Smooth muscle cell (in vitro differentiated cells): ENCODE data around the gene DNAJB1. TPM values are rescaled to one million over a fixed set of nuclear protein-coding genes. Genes with fewer than 3 reads are reported as not detected.

Experiments used
- DNase-seq: peaks from one replicate; lab custom pipeline; 2025; ENCODE audit not compliant: unreplicated experiment; lab: John Stamatoyannopoulos, UW
- H2AFZ ChIP-seq: fragments of 200-600 bp; sonication (generic); 2 replicates; pipeline ENCODE4 v1.6.0; 2016; ENCODE audit warnings: antibody characterized with exemption, low read depth, mild to moderate bottlenecking
- H3F3A ChIP-seq: fragments of 200-600 bp; sonication (generic); 2 replicates; pipeline ENCODE4 v1.6.0; 2017; ENCODE audit warnings: antibody characterized with exemption, low read depth
- H3K27ac ChIP-seq: fragments of 200-600 bp; sonication (generic); 2 replicates; pipeline ENCODE4 v1.5.1; 2016; ENCODE audit warnings: low read depth, mild to moderate bottlenecking
- H3K27me3 ChIP-seq: fragments of 200-600 bp; sonication (generic); 2 replicates; pipeline ENCODE4 v1.6.1; 2016; ENCODE audit warnings: low read depth, mild to moderate bottlenecking
- H3K36me3 ChIP-seq: fragments of 200-600 bp; sonication (generic); 2 replicates; pipeline ENCODE4 v1.5.1; 2016; ENCODE audit warnings: low read depth
- H3K4me1 ChIP-seq: fragments of 200-600 bp; sonication (generic); 2 replicates; pipeline ENCODE4 v1.5.1; 2016; ENCODE audit warnings: low read depth
- H3K4me2 ChIP-seq: fragments of 200-600 bp; sonication (generic); 2 replicates; pipeline ENCODE4 v1.6.0; 2016; ENCODE audit warnings: mild to moderate bottlenecking
- H3K4me3 ChIP-seq: fragments of 200-600 bp; sonication (generic); 2 replicates; pipeline ENCODE4 v1.5.1; 2016; ENCODE audit warnings: mild to moderate bottlenecking
- H3K79me2 ChIP-seq: fragments of 200-600 bp; sonication (generic); 2 replicates; pipeline ENCODE4 v1.6.0; 2016; ENCODE audit warnings: low read depth, mild to moderate bottlenecking
- H3K9ac ChIP-seq: fragments of 200-600 bp; sonication (generic); 2 replicates; pipeline ENCODE4 v1.6.0; 2016; ENCODE audit warnings: low read depth
- H3K9me3 ChIP-seq: fragments of 200-600 bp; sonication (generic); replicated peaks from 2 replicates; pipeline ENCODE4 v1.5.1; 2016; ENCODE audit warnings: low read depth
- H4K20me1 ChIP-seq: fragments of 200-600 bp; sonication (generic); 2 replicates; pipeline ENCODE4 v1.6.0; 2016; ENCODE audit warnings: low read depth
- WGBS: methylation state at CpG from one replicate; pipeline ENCODE4 v1.1.7; 2016; ENCODE audit warnings: low lambda C conversion rate; 5-methylcytosine and 5-hydroxymethylcytosine counted together
- polyA plus RNA-seq: library from polyadenylated mRNA; unstranded; fragments of >200 nt; fragmentation: Nextera tagmentation; extraction: Ambion mirVana; gene quantifications from 2 replicates; pipeline ENCODE4 v1.2.1, GENCODE V29; 2016
- total RNA-seq: library from RNA; depleted of rRNA; stranded (reverse); fragments of >200 nt; gene quantifications from 2 replicates; pipeline ENCODE4 v1.2.3, GENCODE V29; 2014
- TF ChIP-seq, protein P1 (sequence below): fragments of 200-600 bp; sonication (generic); IDR thresholded peaks from 2 replicates; pipeline ENCODE4 v1.5.1; 2017; ENCODE audit warnings: borderline replicate concordance, mild to moderate bottlenecking, antibody characterized with exemption; ENCODE audit not compliant: insufficient read depth, poor library complexity, severe bottlenecking

The DNAJB1 gene
- total and polyA plus RNA-seq, 2 experiments from 2014 or later, result 114 to 152 TPM

DNA sequence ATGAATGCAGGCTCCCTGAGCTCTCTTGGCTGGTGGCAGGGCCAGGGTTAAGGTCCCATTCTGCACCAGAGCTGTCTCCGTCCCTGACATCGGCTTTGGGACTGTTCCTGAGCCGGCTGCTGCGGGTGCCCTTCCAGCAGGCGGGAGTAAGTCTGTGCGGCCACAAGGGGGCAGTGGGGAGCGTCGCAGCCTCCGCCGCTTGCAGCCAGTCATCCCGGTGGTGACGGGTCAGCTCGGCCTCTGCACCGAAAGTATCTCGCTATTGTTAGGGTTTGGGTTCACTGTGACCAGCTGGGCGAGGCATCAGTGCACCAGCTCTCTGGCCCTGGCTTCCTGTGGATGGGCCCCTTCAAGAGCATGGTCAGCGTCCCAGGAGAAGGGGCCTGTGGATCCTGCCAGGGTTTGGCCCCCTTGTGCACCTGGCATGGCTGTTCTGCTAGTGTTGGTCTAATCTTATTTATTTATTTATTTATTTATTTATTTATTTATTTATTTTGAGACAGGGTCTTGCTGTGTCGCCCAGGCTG is 38.5 kb upstream of the DNAJB1 start:
- Histone ChIP-seq H3K27me3 (no peaks in the 10 kb centered on the region), H2AFZ (no peak overlapping the region), H3K4me1 (peaks cover 8% of the 10 kb centered on the region), H3K9ac (no peak overlapping the region), H3K4me3 (no peak overlapping the region), H3K27ac (no peak overlapping the region), H3K9me3 (no peaks in the 10 kb centered on the region), H3K4me2 (peak overlapping the region; percentile 88), H4K20me1 (peaks cover 32% of the 10 kb centered on the region), H3F3A (no peaks in the 10 kb centered on the region), H3K36me3 (no peaks in the 10 kb centered on the region), H3K79me2 (peaks cover 20% of the 10 kb centered on the region)
- DNase-seq, result peak; percentile 30
- WGBS, result 13% methylated on average over 18 of the region's 18 CpGs
- TF ChIP-seq, protein P1, sequence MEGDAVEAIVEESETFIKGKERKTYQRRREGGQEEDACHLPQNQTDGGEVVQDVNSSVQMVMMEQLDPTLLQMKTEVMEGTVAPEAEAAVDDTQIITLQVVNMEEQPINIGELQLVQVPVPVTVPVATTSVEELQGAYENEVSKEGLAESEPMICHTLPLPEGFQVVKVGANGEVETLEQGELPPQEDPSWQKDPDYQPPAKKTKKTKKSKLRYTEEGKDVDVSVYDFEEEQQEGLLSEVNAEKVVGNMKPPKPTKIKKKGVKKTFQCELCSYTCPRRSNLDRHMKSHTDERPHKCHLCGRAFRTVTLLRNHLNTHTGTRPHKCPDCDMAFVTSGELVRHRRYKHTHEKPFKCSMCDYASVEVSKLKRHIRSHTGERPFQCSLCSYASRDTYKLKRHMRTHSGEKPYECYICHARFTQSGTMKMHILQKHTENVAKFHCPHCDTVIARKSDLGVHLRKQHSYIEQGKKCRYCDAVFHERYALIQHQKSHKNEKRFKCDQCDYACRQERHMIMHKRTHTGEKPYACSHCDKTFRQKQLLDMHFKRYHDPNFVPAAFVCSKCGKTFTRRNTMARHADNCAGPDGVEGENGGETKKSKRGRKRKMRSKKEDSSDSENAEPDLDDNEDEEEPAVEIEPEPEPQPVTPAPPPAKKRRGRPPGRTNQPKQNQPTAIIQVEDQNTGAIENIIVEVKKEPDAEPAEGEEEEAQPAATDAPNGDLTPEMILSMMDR, result peak; percentile 96

DNA sequence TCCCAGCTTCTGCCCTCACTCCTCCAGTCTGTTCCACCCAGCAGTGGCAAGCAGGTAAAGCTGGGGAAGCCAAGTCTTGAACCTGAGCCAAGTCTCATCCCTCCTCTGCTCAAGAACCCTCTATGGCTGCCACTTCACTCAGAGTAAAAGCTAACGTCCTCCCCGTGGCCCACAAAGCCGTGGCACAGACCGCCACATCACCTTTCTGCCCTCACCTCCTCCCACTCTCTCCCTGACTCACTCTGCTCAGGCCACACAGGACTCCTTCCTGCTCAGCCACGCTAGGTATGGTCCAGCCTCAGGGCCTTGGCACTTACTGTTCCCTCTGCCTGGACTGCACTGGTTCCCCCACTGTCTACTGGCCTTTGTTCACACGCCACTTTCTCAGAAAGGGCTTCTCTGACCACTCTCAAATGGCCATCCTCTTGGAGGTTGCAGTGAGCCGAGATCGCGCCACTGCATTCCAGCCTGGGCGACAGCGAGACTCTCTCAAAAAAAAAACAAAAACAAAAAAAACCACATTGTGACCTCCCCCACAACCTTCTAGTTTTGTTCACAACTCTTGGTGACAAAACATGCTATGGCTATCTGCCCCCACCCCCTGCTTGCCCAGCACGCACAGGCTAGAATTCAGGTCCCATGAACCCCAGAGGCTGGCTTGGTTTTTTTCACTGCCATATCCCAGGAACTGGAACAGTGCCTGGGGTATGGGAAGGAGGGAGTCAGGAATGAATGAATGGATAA is 37.9 kb upstream of the DNAJB1 start:
- Histone ChIP-seq H3K79me2 (peaks cover 20% of the 10 kb centered on the region), H3K4me2 (peak overlapping the region; percentile 88), H2AFZ (no peak overlapping the region), H3K4me3 (no peak overlapping the region), H4K20me1 (peaks cover 32% of the 10 kb centered on the region), H3K9ac (no peak overlapping the region), H3K9me3 (no peaks in the 10 kb centered on the region), H3K36me3 (no peaks in the 10 kb centered on the region), H3F3A (no peaks in the 10 kb centered on the region), H3K27ac (no peak overlapping the region), H3K4me1 (peaks cover 3% of the 10 kb centered on the region), H3K27me3 (no peaks in the 10 kb centered on the region)
- WGBS, result 77% methylated on average over 12 of the region's 12 CpGs
- TF ChIP-seq, protein P1, result no peak
- DNase-seq, result no peak

GRCh38 chr19:14554382-14554812 is 36.2 kb upstream of the DNAJB1 start:
- Histone ChIP-seq H3K4me2 (no peak overlapping the region), H3K27ac (no peak overlapping the region), H2AFZ (no peak overlapping the region), H3K27me3 (no peaks in the 10 kb centered on the region), H3K4me3 (no peak overlapping the region), H3K9me3 (no peaks in the 10 kb centered on the region), H3K36me3 (no peaks in the 10 kb centered on the region), H4K20me1 (peaks cover 27% of the 10 kb centered on the region), H3F3A (no peaks in the 10 kb centered on the region), H3K79me2 (peaks cover 13% of the 10 kb centered on the region), H3K9ac (no peak overlapping the region), H3K4me1 (no peaks in the 10 kb centered on the region)
- WGBS, result 68% methylated on average over 6 of the region's 6 CpGs
- TF ChIP-seq, protein P1, result no peak
- no peak for DNase-seq

DNA sequence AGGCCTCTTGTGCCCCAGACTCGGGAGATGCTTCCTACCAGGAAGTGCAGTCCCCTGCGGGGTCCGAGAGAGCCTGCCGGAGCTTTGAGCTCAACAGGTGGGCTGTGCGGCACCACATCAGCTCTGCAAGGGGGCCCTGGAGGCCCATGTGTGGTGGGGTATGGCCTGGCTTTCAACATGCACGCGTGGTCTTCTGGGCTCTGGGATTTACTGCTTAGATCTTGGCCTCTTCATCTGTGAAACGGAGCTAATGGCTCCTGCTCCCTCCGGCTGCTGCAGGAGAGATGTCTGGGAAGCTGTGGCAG is 35.7 kb upstream of the DNAJB1 start:
- Histone ChIP-seq H3K79me2 (peaks cover 11% of the 10 kb centered on the region), H3K9me3 (no peaks in the 10 kb centered on the region), H3K9ac (no peak overlapping the region), H3K4me1 (no peaks in the 10 kb centered on the region), H3K27me3 (no peaks in the 10 kb centered on the region), H2AFZ (no peak overlapping the region), H3K4me3 (no peak overlapping the region), H3K27ac (no peak overlapping the region), H3K4me2 (no peak overlapping the region), H3F3A (no peaks in the 10 kb centered on the region), H4K20me1 (peaks cover 27% of the 10 kb centered on the region), H3K36me3 (no peaks in the 10 kb centered on the region)
- no peak for DNase-seq
- TF ChIP-seq, protein P1, result no peak
- WGBS, result 87% methylated on average over 9 of the region's 9 CpGs
